Kasumi-1 (cell line): ENCODE data around the gene SECISBP2L.
"Not testable (repeated sequence)": the region's sequence is repeated elsewhere in the genome, so short reads cannot be mapped to it uniquely, and the experiment has no call there.

Experiments used
- DNase-seq, 2 experiments: peaks; one replicate each; lab custom pipeline; 2025; lab: John Stamatoyannopoulos, UW

SECISBP2L gene

DNA sequence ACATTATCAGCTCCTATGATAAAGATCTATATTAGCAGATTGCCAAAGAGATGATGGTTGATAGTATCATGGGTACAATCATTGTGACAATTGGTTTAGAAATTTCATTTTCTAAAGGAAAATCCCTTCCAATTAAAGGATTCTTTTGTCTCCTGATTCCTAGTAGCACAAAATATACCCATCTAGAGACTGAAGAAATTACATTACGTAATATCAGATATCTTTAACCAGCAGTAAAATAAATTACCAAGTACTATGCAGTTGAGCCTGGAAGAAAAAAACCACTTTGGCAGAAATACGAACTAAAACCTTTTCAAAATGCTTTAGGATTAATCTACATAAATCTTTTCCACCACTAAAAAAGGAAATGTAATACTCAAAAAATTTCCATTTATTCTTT lies 46.9 kb downstream of the SECISBP2L start:
- DNase-seq, result no peak

DNA sequence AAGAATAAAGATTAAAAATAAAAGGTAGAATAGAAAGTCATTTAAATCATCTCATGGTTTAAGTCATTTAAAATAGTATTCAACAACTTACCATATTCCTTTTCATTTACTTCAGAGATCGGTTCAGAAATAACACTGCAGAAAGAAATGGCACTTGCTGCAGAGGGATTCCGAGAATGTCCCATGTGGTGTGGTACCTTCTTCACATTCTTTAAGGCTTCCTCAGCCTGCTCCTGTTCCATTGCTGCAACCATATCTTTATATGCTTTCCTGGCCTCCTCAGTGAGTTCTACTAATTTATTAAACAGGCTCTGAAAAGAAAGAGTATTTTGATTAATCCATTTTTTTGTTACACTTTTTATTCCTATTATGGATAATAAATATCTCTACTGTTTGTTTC lies 50.0 kb downstream of the SECISBP2L start:
- no peak for DNase-seq

DNA sequence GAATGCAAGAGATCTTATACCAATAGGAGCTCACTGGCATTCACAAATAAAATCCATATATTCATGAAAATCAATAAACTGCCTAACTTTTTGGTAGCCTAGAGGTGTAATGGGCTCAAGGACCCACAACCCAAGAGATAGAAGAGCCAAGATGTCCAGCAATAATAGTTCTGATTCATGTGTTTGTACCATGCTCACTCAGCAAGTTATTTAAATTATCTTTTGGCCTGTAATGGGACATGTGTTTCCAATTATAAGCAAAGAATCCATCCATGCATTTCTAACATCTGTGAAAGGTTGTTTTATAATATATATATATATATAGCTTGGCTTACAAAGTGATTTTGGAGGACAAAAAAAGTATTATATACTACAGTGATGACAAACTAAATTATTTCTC lies 52.9 kb downstream of the SECISBP2L start:
- DNase-seq, result no peak

DNA sequence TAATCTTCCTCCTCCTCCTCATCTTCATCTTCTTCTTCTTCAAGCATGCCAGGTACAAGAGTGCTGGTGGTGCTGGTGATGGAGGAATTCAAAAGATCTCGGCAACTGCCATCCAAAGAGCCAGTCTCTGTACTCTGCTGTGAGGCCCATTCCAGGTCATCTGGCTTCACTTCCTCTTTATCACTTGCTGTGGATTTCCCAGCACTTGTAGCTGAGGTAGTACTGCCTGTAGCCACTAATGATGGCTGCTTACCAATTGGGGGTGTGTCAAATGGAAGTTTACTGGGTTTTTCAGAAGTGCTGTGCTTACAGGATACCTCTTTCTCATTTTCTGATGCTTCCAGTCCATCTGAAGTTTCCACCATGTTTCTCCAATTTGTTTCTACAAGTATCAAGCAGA lies 53.7 kb downstream of the SECISBP2L start:
- peak; percentile 66 to 79 for DNase-seq

DNA sequence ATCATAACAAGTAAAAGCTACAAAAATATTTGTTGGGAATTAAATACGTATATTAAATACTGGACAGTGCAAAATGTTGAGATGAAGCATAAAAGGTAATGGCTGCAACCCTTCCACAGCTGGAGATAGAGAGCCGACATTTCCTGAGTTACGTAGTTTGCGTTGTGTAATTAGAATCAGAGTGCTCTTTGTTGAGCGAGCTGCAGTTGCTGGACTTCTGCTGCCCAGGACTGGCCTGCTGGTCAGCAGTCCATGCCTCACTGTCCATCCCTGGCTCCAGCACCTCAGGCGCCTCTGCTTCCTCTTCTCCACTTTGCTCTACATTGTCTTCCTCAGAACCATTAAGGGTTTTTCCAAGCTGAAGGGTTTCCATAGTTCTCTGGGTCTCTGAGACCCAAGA lies 54.1 kb downstream of the SECISBP2L start:
- no peak for DNase-seq

DNA sequence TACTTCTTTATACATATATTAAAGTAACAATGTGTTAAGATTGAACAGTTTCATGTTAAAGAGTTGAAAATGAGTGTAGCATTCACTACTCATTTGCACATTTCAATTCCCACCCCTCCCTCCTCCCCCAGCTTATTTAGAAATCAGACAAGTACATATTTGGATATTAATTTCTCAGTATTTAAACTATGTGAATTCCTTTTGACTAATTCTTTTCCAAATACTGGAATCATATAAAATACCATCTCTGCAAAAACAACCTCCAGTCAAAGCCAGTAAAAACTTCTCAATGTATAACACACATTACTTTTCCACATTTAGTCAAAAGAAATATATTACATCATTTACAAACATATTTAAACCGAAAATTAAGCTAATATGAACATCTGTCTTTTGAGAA lies 57.1 kb downstream of the SECISBP2L start:
- DNase-seq, result no peak

DNA sequence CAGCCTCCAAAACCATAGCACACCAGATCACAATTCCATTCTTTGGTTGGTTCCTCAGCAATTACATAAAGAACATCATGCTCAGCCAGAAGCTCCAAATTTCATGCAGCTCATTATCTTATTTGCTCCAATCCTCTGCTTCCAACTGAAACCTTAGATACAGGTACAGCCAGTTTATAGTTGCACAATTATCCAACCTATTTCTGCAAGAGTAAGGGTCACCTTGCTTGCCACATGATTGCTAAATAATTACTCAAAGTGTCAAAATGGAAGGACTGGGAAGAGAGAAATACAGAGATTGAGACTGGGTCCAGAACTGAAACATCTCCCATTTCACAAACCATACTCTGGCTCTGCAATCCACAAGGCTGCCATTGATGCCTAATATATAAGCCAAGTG lies 59.1 kb downstream of the SECISBP2L start:
- no peak for DNase-seq

DNA sequence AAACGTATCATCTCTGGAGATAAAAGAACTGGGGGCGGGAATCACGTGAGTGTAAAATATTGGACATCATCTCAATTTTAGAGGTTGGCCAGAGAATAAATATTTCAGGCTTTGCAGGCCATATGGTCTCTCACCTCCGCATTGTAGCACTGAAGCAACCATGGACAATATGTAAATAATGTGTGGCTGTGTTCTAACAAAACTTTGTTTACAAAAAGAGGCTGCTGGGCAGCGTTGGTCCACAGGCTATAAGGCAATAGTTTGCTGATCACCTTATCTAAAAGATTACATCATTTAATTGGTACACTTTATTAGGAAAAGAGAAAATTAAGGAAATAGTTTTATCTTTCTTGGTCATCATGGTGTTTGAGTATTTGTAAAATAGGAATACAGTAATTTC lies 60.0 kb downstream of the SECISBP2L start:
- no peak for DNase-seq

DNA sequence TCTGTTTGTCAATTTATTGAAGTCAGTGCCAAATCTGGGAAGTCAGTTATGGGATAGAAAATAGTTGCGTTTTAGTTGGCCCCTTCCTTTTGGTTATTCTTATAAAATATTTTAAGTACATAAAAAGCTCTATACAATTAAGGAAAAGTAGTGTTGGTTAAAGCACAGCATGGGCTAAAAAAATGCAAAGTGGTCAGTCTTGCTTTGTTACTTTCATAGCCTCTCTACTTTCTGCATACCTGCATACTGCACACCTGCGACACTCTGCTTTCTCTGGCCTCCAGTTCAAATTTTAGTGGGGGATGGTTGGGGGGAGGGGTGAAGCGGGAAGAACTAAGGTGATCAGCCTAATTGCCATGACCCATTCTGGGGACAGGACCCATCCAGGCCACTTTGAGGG lies 60.7 kb downstream of the SECISBP2L start:
- DNase-seq, result no peak

DNA sequence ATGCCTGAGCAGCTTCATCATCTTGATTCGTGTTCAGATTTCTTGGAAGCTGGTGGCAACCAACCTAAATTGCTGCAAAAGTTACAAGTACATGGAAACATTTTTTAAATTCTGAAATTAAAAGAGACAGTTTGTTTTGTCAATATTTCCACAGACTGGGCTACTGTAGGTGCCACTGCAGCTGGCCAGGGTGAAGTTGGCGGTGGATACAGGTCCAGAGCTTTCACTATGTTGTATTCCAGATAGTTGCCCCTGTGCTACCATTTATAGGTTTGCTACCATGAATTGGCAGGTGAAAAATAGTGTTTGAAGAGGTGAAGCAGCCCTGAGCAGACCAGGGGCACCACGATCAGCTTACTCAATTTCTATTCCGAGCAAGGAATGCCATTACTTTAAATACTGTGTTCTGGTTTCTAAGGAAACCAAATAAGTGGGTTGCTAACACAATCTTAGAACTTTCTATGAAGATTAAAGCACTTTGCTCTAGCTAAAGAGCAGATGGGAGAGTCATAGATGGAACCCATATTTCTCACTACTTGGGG lies 61.4 kb downstream of the SECISBP2L start:
- no peak for DNase-seq

DNA sequence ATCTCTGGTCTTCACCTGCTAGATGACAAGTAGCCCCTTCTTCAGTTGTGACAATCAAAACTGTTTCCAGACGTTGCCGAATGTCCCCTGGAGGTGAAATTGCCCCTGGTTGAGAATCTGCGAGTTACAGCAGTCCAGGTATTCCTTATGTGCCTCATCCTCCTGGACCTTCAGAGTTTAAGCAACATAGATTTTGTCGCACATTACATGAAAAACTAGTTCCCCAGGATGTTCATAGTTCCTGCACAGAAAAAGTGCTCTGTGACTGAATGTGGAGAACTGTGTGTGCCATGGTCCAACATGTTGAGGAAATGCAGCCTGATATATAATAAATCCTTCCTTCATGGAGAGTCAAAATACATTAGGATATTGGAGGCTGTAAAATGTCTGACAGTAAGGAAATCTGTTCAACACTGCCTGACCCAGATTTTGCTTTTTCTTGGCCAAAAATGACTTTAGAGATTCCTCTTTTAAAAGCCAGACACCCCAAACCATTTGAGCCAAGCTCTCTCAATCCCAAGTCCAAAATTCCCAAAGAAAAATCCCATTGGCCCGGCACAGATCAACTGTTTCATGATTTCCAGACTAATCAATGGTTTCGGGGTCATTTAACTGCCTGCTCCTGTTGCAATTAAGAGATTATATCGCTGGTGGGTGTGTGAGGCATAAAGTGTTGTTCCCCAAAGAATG lies 62.1 kb downstream of the SECISBP2L start:
- DNase-seq, result no peak

DNA sequence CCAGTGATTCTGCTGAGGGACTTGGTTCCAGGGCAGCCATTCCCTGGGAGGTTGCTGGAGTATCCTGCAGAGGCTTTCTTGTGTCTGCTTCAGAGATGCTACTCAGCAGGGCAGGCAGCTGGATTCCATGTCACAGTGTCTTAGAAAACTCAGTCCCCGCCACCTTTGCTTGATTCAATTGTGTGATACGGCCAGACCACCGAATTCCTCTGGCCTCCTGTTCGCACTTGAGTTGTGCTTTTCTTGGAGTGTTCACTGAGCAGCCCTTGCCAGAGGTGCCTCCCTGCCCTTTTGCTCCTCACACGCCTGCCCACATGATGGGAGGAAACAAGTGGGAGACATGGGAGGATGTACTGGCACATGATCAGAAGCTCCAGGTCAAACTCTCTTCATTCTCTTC lies 62.9 kb downstream of the SECISBP2L start:
- no peak for DNase-seq

DNA sequence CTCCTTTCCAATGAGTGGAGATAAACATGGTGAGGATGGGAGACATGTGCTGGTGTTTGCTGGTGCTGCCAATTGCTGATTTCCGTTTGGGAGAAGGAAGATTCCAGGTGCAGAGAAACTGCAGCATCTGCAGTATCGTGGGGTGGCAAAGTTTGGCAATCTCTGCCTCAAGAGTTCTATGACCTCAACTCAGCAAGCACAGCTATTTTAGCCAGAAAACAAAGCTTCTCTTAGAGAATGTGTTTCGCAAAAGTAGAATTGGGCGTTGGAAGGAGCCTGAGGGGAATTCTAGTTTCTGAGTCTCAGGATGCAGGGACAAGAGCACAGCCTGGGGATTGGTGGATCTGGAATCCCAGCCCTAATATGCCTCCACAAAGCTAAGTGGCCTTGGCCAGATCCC lies 64.3 kb downstream of the SECISBP2L start:
- no peak for DNase-seq

DNA sequence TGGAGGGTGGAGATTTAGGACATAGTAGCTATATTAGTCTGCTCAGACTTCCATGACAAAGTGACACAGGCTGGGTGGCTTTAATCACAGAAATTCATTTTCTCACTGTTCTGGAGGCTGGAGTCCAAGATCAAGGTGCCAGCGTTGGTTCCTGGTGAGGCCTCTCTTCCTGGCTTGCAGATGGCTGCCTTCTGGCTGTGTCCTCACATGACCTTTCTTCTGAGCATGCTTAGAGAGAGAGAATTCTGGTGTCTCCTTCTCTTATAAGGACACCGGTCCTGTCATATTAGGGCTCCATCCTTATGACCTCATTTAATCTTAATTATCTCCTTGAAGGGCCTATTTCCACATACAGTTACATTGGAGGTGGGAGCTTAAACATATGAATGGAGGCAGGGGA lies 67.6 kb downstream of the SECISBP2L start:
- no peak for DNase-seq

DNA sequence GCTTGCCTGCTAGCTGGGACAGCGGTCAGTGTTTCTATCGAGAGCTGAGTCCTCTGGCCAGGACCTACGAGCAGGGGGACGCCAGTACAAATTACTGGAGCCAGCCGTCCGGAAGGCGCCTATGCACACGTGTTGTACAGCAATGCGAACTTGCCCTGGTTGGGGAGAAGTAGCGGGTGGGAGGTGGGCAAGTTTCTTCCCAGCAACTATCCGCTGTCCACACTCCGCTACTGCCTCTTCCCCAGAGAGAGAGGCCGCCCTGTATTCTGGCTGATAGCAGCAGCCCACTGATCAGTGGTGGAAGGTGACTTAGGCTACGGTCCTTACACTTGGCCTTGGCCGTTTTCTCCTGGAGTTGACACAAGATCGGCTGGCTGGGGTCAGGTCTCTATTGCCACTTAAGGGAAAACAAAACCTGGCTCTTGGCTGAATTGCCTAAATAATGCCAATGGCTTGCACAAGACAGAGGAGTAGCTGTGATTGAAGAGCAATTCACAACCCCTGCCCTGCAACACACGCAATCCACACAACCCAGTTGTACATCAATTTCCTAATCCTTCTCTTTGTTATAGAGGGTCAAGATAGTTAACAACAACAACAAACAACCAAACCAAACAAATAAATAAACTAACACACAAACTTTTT lies 69.7 kb downstream of the SECISBP2L start:
- no peak for DNase-seq

DNA sequence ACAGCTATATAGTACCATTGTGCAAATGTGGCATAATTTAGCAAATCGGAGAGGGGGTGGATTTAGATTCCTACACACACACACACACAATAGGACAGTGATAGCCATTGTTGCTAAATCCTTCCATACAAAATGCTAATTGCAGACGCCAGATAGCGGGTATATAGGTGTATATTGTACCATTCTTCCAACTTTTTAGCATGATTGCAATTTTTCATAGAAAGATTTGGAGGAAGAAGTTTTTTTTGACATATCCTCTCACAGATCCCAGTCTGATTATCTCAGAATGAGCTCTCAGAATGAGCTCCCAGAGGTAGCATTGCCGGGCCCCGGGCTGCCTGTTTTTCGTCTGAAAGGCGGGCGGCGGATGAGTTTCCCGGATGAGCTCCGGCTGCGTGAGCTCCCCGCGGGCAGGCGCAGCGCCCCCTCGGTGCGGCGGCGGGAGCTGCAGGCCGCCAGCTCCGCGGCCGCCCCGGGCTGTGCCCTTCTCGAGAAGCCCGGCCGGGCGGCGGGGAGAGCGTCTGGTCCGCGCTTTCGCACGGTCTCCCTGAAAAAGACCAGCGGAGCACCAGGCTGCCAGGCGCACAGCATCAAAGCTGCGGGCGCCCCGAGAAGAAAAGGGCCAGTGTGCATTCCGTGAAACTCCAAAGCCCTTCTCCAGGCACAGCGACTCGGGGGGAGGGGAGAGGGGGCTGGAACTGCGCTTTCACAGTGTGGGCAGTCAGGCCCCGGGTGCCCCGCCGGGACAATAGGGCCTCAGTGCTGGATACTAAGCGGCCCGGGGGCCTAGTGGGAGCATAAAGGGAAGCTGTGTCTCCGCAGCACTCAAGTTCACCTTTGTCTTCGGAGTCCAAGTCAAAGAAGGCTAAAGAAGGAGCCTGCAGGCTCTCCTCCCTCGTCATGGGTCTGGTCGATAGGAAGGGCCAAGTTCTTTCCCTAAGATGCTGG lies 70.5 kb downstream of the SECISBP2L start:
- DNase-seq, result peak; percentile 68 to 74

DNA sequence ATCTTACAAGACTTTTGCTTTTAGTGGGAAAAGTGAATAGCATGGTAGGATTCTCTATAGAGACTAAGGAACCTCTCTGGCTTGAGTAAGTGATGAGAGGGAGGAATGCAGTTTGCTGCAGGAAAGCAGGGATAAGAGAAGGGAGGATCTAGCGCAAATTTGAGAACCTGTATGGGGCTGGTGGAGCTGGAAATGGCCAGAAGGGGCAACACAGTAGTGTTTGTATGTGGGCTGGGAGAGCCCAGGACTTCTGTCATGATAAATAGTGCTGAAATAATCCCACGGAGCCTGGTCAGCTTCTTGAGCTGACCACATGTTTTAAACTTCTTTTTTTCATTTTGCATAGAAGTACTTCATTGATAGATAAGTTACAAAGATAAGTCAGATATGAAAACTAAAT lies 71.4 kb downstream of the SECISBP2L start:
- peak; percentile 3 to 17 for DNase-seq

DNA sequence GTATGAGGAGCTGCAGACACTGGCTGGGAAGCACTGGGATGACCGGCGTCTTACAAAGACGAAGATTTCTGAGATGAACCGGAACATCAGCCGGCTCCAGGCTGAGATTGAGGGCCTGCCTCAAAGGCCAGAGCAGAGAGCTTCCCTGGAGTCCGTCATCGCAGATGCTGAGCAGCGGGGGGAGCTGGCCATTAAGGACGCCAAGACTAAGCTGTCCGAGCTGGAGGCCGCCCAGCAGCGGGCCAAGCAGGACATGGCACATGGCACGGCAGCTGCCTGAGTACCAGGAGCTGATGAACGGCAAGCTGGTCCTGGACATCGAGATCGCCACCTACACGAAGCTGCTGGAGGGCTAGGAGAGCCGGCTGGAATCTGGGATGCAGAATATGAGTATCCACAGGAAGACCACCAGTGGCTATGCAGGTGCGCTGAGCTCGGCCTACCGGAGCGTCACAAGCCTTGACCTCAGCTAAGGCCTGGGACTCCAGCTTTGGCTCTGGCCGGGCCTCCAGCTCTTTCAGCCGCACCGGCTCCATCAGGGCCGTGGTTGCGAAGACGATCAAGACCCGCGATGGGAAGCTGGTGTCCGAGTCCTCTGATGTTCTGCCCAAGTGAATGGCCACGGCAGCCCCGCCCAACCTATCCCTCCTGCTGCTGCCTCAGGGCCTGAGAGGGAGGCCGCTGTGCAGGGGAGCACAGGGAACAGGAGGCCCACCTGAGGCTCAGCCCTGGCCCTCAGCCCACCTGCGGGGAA lies 73.3 kb downstream of the SECISBP2L start:
- DNase-seq, result no peak

DNA sequence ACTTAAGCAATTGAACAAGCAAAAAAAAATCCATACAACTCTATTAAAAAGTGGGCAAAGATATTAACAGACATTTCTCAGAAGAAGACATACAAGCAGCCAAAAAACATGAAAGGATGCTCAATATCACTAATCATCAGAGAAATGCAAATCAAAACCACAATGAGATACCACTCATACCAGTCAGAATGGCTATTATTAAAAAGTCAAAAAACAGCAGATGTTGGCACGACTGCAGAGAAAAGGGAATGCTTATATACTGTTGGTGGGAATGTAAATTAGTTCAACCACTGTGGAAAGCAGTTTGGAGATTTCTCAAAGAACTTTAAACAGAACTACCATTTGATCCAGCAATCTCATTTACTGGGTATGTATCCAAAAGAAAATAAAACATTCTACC lies 75.3 kb downstream of the SECISBP2L start:
- DNase-seq, result not testable (repeated sequence)

DNA sequence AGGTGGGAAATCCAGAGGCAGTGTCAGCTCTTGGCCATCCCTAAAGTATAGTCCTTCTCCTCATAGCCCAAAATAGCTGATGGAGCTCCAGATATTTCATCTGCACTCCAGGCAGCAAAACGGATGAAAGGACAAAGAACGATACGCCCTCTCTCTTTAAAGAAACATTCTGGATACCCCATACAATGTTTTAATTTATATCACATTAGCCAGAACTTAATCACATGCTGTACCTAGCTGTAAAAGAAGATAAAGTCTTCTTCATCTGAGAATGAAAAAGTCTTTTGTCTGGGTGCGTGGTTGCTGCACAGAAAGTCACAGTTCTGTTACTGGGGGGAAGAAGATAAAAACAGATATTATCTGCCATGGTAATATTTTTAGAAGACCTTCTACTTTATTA lies 78.2 kb downstream of the SECISBP2L start:
- DNase-seq, result no peak

DNA sequence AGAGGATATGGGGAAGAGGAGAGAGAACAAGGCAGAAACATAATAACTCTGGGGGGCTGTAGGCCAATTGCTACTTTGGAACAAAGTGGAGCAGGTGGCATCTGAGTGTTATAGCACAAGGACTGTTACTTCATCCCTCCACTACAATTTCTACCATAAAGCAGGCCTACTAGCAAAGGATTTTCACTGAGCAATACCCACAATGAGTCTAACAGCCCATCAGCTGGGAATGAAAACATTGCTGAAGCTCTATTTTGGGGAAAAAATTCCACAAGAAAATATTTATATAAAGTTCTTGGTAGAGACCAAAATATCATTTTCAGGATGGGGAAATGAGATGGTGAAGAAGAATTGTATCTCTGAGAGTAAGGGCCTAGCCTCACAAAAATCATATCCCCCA lies 78.9 kb downstream of the SECISBP2L start:
- DNase-seq, result no peak
